Esophagus muscularis mucosa (tissue), 4 donors: Measurements from ENCODE around the gene RAB40AL. TPM values are rescaled to one million over a fixed set of nuclear protein-coding genes. Genes with fewer than 3 reads are reported as not detected.

ENCODE experiments used
- DNase-seq: peaks from one replicate; pipeline ENCODE4 v3.0.0-alpha.2; 2017; ENCODE audit errors: extremely low spot score
- H3K27ac ChIP-seq, 4 donors: fragments of 200-600 bp; sonication (generic); replicated peaks in 1 of 4; 1 replicate in 3 of 4; 2 replicates in 1 of 4; pipeline ENCODE4 v1.5.1; 2016 to 2019; ENCODE audit warnings: mild to moderate bottlenecking in 1 of 4
- H3K27me3 ChIP-seq, 4 donors: fragments of 200-600 bp; sonication (generic); one replicate each; pipeline versions ENCODE4 v1.5.1 to v1.6.0; 2016 to 2019
- H3K36me3 ChIP-seq, 4 donors: fragments of 200-600 bp; sonication (generic); one replicate each; pipeline ENCODE4 v1.5.1; 2016 to 2019
- H3K4me1 ChIP-seq, 4 donors: fragments of 200-600 bp; sonication (generic); one replicate each; pipeline ENCODE4 v1.5.1; 2016 to 2019
- H3K4me3 ChIP-seq, 4 donors: fragments of 200-600 bp; sonication (generic); 1 replicate in 2 of 4; 2 replicates in 2 of 4; pipeline ENCODE4 v1.5.1; 2016 to 2019; ENCODE audit warnings: mild to moderate bottlenecking in 4 of 4, moderate library complexity in 1 of 4
- H3K9me3 ChIP-seq, 4 donors: fragments of 200-600 bp; sonication (generic); 1 replicate in 3 of 4; 2 replicates in 1 of 4; pipeline ENCODE4 v1.5.1; 2016 to 2019
- EP300 ChIP-seq: sonication (generic); formaldehyde crosslinking; IDR thresholded peaks from one replicate; pipeline ENCODE4 v1.6.1; 2017; ENCODE audit warnings: antibody characterized with exemption
- POLR2A ChIP-seq: fragments of 450-650 bp; IDR thresholded peaks from one replicate; pipeline ENCODE4 v1.6.1; 2017; ENCODE audit warnings: antibody characterized with exemption, moderate library complexity, mild to moderate bottlenecking, low read depth
- POLR2AphosphoS5 ChIP-seq, 2 donors: sonication (generic); formaldehyde crosslinking; IDR thresholded peaks; one replicate each; pipeline ENCODE4 v1.6.1; 2017; ENCODE audit warnings: antibody characterized with exemption in 2 of 2
- WGBS: methylation state at CpG from one replicate; pipeline ENCODE4 v1.1.5; 2018; 5-methylcytosine and 5-hydroxymethylcytosine counted together
- intact Hi-C: fragments of 100-400 bp; cut with DNase I; formaldehyde crosslinking; loops from one replicate; pipeline ENCODE4 v1.15.1; 2023
- total RNA-seq, 4 donors: library from RNA; depleted of rRNA; stranded (reverse); fragments of >200 nt; gene quantifications; one replicate each; pipeline versions ENCODE4 v1.1.0 to v1.2.1, GENCODE V29; 2016
- TF ChIP-seq, protein P1 (sequence below), 3 experiments: fragments of 200-600 bp in 2 of 3; fragments of 450-650 bp in 1 of 3; sonication (generic) in 2 of 3; IDR thresholded peaks; one replicate each; pipeline ENCODE4 v1.5.1; 2017 to 2019; ENCODE audit warnings: antibody characterized with exemption in 3 of 3, mild to moderate bottlenecking in 2 of 3, moderate library complexity in 1 of 3

Gene RAB40AL
- total RNA-seq, 4 donors from 2014 or later, result 0.52 to 0.99 (median 0.73) TPM

DNA sequence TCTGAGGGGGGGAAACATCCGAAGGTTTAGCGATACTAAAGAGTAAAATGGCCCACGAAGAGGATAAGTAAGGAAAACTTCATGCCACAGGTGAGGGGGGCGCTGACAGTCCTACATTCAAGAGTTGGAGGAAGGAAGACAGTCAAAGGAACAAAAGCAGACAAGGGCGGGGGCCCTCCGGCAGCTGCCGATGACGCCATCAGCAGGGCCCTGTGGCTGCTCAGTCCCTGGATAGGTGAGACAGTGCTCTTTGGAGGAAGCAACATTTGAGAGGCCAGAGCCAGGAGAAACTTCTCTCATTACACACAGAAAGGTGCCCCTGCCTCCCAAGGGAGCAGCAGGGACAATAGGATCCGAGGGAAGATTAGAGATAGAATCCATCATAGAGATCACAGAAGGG is 41.5 kb downstream of the RAB40AL start:
- Histone ChIP-seq H3K27me3 (no peaks in the 10 kb centered on the region), H3K4me1 (no peaks in the 10 kb centered on the region), H3K9me3 (no peaks in the 10 kb centered on the region), H3K27ac (no peak overlapping the region), H3K36me3 (no peaks in the 10 kb centered on the region), H3K4me3 (no peak overlapping the region)
- TF ChIP-seq POLR2AphosphoS5 (IDR thresholded peaks at IDR 0.05) (no peak), POLR2A (no peak), EP300 (no peak)
- TF ChIP-seq, protein P1, sequence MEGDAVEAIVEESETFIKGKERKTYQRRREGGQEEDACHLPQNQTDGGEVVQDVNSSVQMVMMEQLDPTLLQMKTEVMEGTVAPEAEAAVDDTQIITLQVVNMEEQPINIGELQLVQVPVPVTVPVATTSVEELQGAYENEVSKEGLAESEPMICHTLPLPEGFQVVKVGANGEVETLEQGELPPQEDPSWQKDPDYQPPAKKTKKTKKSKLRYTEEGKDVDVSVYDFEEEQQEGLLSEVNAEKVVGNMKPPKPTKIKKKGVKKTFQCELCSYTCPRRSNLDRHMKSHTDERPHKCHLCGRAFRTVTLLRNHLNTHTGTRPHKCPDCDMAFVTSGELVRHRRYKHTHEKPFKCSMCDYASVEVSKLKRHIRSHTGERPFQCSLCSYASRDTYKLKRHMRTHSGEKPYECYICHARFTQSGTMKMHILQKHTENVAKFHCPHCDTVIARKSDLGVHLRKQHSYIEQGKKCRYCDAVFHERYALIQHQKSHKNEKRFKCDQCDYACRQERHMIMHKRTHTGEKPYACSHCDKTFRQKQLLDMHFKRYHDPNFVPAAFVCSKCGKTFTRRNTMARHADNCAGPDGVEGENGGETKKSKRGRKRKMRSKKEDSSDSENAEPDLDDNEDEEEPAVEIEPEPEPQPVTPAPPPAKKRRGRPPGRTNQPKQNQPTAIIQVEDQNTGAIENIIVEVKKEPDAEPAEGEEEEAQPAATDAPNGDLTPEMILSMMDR (IDR thresholded peaks at IDR 0.05), result no peak
- DNase-seq, result no peak
- 69% methylated on average over 9 of the region's 9 CpGs for WGBS
- intact Hi-C loops, result no loop called here

DNA sequence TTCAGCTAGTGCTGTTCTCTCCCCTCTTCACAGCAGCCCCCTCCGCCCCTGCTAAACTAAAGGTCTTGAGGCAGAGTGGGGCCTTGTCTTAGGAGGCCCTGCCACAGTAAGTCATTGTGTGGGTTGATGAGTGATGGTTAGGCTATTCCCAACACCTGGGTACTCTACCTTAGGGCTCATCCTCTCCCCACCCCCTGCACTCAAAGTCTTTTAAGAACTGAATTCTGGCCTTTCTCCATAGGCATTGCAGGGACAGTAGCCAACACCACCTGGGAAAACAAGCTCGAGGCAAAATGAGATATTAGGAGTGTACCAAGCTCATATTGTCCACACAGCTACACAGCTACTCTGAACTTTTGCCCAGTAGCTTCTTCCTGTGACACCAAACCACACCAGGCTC is 42.5 kb downstream of the RAB40AL start:
- no peaks in the 10 kb centered on the region for H3K9me3 ChIP-seq
- DNase-seq, result no peak
- 79% methylated on average over 2 of the region's 2 CpGs for WGBS
- no peak overlapping the region for H3K4me3 ChIP-seq
- H3K27ac ChIP-seq, result no peak overlapping the region
- intact Hi-C loops, result no loop called here
- H3K4me1 ChIP-seq, result no peaks in the 10 kb centered on the region
- H3K36me3 ChIP-seq, result no peaks in the 10 kb centered on the region
- TF ChIP-seq, protein P1 (IDR thresholded peaks at IDR 0.05), result no peak
- no peak for TF ChIP-seq EP300
- TF ChIP-seq POLR2AphosphoS5 (IDR thresholded peaks at IDR 0.05), result no peak
- TF ChIP-seq POLR2A, result no peak
- H3K27me3 ChIP-seq, result no peaks in the 10 kb centered on the region

DNA sequence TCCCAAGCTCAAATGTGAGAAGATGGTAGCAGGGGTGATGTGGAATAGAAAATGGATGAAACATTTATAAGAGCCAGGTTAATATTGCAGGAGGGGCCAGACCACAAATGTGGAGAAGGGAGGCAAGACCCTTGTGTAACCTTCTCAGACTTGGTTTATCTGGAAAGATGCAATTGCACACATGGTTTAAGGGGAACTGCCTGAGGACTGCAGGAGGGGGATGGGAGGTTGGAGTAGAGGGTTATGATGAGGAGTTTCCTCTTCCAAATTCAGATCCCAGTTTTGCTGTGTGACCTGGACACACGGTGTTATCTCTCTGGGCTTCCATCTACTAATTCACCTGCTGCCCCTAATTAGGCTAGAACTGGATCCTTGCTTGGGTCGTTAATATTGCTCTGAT is 46.1 kb downstream of the RAB40AL start:
- DNase-seq, result peak; percentile 7
- H3K27ac ChIP-seq, result no peak overlapping the region
- H3K4me1 ChIP-seq, result no peaks in the 10 kb centered on the region
- 66% methylated on average over 2 of the region's 2 CpGs for WGBS
- TF ChIP-seq POLR2AphosphoS5 (IDR thresholded peaks at IDR 0.05), result no peak
- no peak for TF ChIP-seq EP300
- TF ChIP-seq POLR2A, result no peak
- TF ChIP-seq, protein P1 (IDR thresholded peaks at IDR 0.05), result no peak
- intact Hi-C loops, result no loop called here
- no peaks in the 10 kb centered on the region for H3K9me3 ChIP-seq
- no peak overlapping the region for H3K4me3 ChIP-seq
- no peaks in the 10 kb centered on the region for H3K36me3 ChIP-seq
- no peaks in the 10 kb centered on the region for H3K27me3 ChIP-seq

DNA sequence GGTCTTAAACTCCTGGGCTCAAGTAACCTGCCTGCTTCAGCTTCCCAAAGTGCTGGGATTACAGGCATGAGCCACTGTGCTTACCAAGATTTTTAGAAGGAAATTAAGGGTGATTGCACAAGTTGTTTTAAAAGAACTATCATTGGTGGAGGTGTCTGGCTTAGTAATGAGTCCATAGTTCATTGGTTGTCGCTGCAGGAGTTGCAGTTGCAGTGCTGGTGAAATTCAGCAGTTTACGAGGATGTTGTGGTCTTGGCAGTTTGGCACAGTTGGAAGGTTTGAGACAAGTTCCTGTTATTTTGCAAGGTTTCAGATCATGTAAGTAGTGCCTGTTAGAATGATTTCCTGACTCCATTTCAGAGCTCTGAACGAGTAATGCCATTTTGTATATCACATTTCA is 48.1 kb downstream of the RAB40AL start:
- Histone ChIP-seq H3K4me1 (no peaks in the 10 kb centered on the region), H3K27ac (no peak overlapping the region), H3K4me3 (no peak overlapping the region), H3K9me3 (no peaks in the 10 kb centered on the region), H3K27me3 (no peaks in the 10 kb centered on the region), H3K36me3 (no peaks in the 10 kb centered on the region)
- WGBS, result 69% methylated on average over 3 of the region's 3 CpGs
- TF ChIP-seq, protein P1 (IDR thresholded peaks at IDR 0.05), result no peak
- TF ChIP-seq EP300 (no peak), POLR2A (no peak), POLR2AphosphoS5 (IDR thresholded peaks at IDR 0.05) (no peak)
- DNase-seq, result no peak
- intact Hi-C loops, result no loop called here

Other genes starting within 250 kb of the RAB40AL start
- gene GPRASP2, start 224.8 kb upstream of the RAB40AL start, total RNA-seq, result 10 to 100 TPM in 3 of 4 donors, 1 to 10 TPM in 1; 5.4 to 14.9 (median 10.7) TPM
- 1 to 10 TPM; 3.7 to 6.9 (median 4.6) TPM for gene GPRASP3, start 216.5 kb upstream of the RAB40AL start, total RNA-seq
- 1 to 10 TPM in 3 of 4 donors, under 1 TPM in 1; 0.83 to 7.6 (median 2.5) TPM for gene BEX1, start 126.9 kb downstream of the RAB40AL start, total RNA-seq
- gene NXF3, start 155.9 kb downstream of the RAB40AL start, total RNA-seq, result under 1 TPM in 2 of 4 donors, not detected in 2; 0.11 to 0.91 TPM